ENCODE measurements around the gene CRYZ.
"Not testable (repeated sequence)": the region's sequence is repeated elsewhere in the genome, so short reads cannot be mapped to it uniquely, and the experiment has no call there.

The CRYZ gene

GRCh38 chr1:74677926-74678325, 54.9 kb downstream of the CRYZ start:
- no peak overlapping the region for H3K27ac ChIP-seq
- TF ChIP-seq ZFX (IDR thresholded peaks at IDR 0.05): no peak
- TF ChIP-seq CTCF (conservative IDR thresholded peaks at IDR 0.05): no peak

- H3K27ac ChIP-seq: no peak overlapping the region
- TF ChIP-seq ZFX (IDR thresholded peaks at IDR 0.05): no peak
- TF ChIP-seq CTCF (conservative IDR thresholded peaks at IDR 0.05): no peak
Measured at GRCh38 chr1:74674278-74675048, 58.4 kb downstream of the CRYZ start.

GRCh38 chr1:74673351-74674111, 59.3 kb downstream of the CRYZ start, which contains the start of gene ERICH3:
TSS of gene ERICH3 (minus strand) at chr1:74673792. CDS start at chr1:74673519, 273 bp downstream.
- no peak within 1 kb of the TSS for H3K27ac ChIP-seq
- no peak for TF ChIP-seq CTCF (conservative IDR thresholded peaks at IDR 0.05)
- TF ChIP-seq ZFX (IDR thresholded peaks at IDR 0.05): no peak

- not testable (repeated sequence) for H3K27ac ChIP-seq
Measured at GRCh38 chr1:74670866-74671265, 62.0 kb downstream of the CRYZ start.

Measured in C4-2B (cell line).